Measurements from ENCODE around the gene PSAP.

Gene PSAP

DNA sequence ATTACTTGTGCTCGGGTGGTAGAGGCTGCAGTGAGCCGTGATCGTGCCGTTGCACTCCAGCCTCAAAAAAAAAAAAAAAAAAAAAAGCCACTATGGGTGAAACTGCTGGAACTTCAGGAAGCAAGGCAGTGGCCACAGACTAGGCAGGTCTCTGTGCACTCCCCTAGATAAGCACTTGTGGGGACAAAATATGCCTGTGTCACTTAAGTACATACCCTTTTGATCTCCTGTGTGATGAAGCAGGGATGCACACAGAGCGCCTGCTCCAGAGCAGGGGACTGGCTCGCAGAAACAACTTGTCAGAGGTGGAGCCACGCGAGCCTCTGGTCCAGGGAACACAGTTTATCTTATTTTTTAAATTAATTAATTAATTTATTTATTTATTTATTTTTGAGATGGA, 42.9 kb upstream of the PSAP start:
- Histone ChIP-seq H3K4ac (ENCODE audit: low read depth, low read length) (no peak overlapping the region), H2BK5ac (ENCODE audit: low read depth, low read length, poor library complexity) (no peak overlapping the region), H3K18ac (ENCODE audit: low read length) (no peak overlapping the region), H4K12ac (ENCODE audit: low read depth, low read length) (no peak overlapping the region), H3K79me1 (ENCODE audit: low read length) (no peaks in the 10 kb centered on the region), H3K27me3 (ENCODE audit: insufficient read depth, low read length) (no peaks in the 10 kb centered on the region), H3K9ac (ENCODE audit: low read length) (no peak overlapping the region), H3K27ac (ENCODE audit: low read depth, low read length) (no peak overlapping the region), H3K4me1 (ENCODE audit: control insufficient read depth in 1 of 2, insufficient read depth in 2 of 2, low read length in 2 of 2) (peaks cover 10 to 11% of the 10 kb centered on the region in 2 experiments), H3K4me3 (ENCODE audit: low read depth, low read length) (no peak overlapping the region), H3K79me2 (ENCODE audit: control insufficient read depth, insufficient read depth, low read length, poor library complexity) (no peaks in the 10 kb centered on the region), H2BK120ac (ENCODE audit: insufficient read depth, low read length, poor library complexity) (no peak overlapping the region), H3K36me3 (ENCODE audit: control insufficient read depth in 1 of 2, insufficient read depth in 2 of 2, low read length in 2 of 2) (no peaks in the 10 kb centered on the region), H3K23ac (ENCODE audit: low read length) (no peak overlapping the region), H2AK5ac (ENCODE audit: low read length) (no peak overlapping the region), H2BK12ac (ENCODE audit: low read length) (no peak overlapping the region), H2AFZ (ENCODE audit: insufficient read depth, low read length, poor library complexity) (no peak overlapping the region), H3K9me3 (ENCODE audit: insufficient read depth, low read depth, low read length) (no peaks in the 10 kb centered on the region), H3K4me2 (ENCODE audit: low read length) (no peak overlapping the region), H4K8ac (ENCODE audit: low read depth, low read length) (no peak overlapping the region), H3K14ac (ENCODE audit: low read length) (no peak overlapping the region), H4K91ac (ENCODE audit: low read depth, low read length) (no peak overlapping the region)
- DNase-seq, result no peak
- WGBS (ENCODE audit: extremely low coverage, insufficient coverage, insufficient read length), result no CpG with 5 or more reads among the region's 8 CpGs

DNA sequence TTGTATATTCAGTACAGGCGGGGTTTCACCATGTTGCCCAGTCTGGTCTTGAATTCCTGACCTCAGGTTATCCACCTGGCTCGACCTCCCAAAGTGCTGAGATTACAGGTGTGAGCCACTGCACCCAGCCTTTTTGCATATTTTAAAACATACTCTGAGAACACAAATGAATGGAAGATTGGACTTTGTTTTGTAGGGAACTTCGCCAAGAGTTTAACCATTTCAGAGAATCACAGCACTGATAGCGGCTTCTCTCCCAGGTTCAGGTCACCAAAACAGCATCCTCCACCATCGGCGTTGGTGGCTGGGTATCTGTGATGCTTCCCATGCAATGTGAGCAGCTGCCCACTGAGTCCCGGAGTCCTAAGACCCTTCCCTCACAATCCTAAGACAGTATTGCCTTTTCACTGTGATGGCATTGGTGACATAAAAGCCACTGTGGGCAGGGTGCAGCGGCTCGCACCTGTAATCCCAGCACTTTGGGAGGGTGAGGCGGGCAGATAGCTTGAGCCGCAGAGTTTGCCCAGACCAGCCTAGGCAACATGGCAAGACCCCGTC, 42.3 kb upstream of the PSAP start:
- no CpG with 5 or more reads among the region's 12 CpGs for WGBS (ENCODE audit: extremely low coverage, insufficient coverage, insufficient read length)
- Histone ChIP-seq H4K8ac (ENCODE audit: low read depth, low read length) (no peak overlapping the region), H3K27ac (ENCODE audit: low read depth, low read length) (no peak overlapping the region), H4K91ac (ENCODE audit: low read depth, low read length) (no peak overlapping the region), H4K12ac (ENCODE audit: low read depth, low read length) (no peak overlapping the region), H3K18ac (ENCODE audit: low read length) (no peak overlapping the region), H2AFZ (ENCODE audit: insufficient read depth, low read length, poor library complexity) (no peak overlapping the region), H2BK120ac (ENCODE audit: insufficient read depth, low read length, poor library complexity) (no peak overlapping the region), H3K4me3 (ENCODE audit: low read depth, low read length) (no peak overlapping the region), H3K36me3 (ENCODE audit: control insufficient read depth in 1 of 2, insufficient read depth in 2 of 2, low read length in 2 of 2) (no peaks in the 10 kb centered on the region), H3K4me1 (ENCODE audit: control insufficient read depth in 1 of 2, insufficient read depth in 2 of 2, low read length in 2 of 2) (peaks cover 10 to 15% of the 10 kb centered on the region in 2 experiments), H3K4me2 (ENCODE audit: low read length) (no peak overlapping the region), H2AK5ac (ENCODE audit: low read length) (no peak overlapping the region), H2BK12ac (ENCODE audit: low read length) (no peak overlapping the region), H3K79me2 (ENCODE audit: control insufficient read depth, insufficient read depth, low read length, poor library complexity) (no peaks in the 10 kb centered on the region), H2BK5ac (ENCODE audit: low read depth, low read length, poor library complexity) (no peak overlapping the region), H3K9ac (ENCODE audit: low read length) (no peak overlapping the region), H3K9me3 (ENCODE audit: insufficient read depth, low read depth, low read length) (no peaks in the 10 kb centered on the region), H3K14ac (ENCODE audit: low read length) (no peak overlapping the region), H3K23ac (ENCODE audit: low read length) (no peak overlapping the region), H3K27me3 (ENCODE audit: insufficient read depth, low read length) (no peaks in the 10 kb centered on the region), H3K79me1 (ENCODE audit: low read length) (no peaks in the 10 kb centered on the region), H3K4ac (ENCODE audit: low read depth, low read length) (no peak overlapping the region)
- no peak for DNase-seq

DNA sequence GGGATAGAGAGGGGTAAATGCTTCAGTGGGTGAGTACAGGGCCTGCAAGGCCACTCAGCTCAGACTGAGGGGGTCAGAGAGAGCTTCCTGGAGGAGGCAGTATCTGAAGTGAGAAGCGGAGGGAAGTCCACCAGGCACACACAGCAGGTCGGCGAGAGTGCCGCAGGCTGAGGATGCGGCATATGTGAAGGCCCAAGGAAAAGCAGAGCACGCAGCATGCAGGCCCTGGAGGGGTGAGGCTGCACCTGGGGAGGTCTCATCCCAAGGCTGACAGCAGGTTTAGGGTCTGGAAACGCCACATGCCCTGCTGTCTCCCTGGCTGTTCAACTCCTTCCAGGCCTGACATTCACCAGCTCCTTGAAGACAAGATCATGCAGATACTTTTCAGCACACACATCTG, 40.4 kb upstream of the PSAP start:
- Histone ChIP-seq H3K4me1 (ENCODE audit: control insufficient read depth in 1 of 2, insufficient read depth in 2 of 2, low read length in 2 of 2) (peaks cover 10 to 15% of the 10 kb centered on the region in 2 experiments), H2AFZ (ENCODE audit: insufficient read depth, low read length, poor library complexity) (no peak overlapping the region), H3K4me2 (ENCODE audit: low read length) (no peak overlapping the region), H3K4me3 (ENCODE audit: low read depth, low read length) (no peak overlapping the region), H3K27ac (ENCODE audit: low read depth, low read length) (no peak overlapping the region), H4K91ac (ENCODE audit: low read depth, low read length) (no peak overlapping the region), H3K79me1 (ENCODE audit: low read length) (no peaks in the 10 kb centered on the region), H3K4ac (ENCODE audit: low read depth, low read length) (no peak overlapping the region), H2BK12ac (ENCODE audit: low read length) (no peak overlapping the region), H4K12ac (ENCODE audit: low read depth, low read length) (no peak overlapping the region), H3K27me3 (ENCODE audit: insufficient read depth, low read length) (peaks cover 3% of the 10 kb centered on the region), H3K36me3 (ENCODE audit: control insufficient read depth in 1 of 2, insufficient read depth in 2 of 2, low read length in 2 of 2) (no peaks in the 10 kb centered on the region), H3K9ac (ENCODE audit: low read length) (no peak overlapping the region), H2AK5ac (ENCODE audit: low read length) (no peak overlapping the region), H2BK5ac (ENCODE audit: low read depth, low read length, poor library complexity) (no peak overlapping the region), H2BK120ac (ENCODE audit: insufficient read depth, low read length, poor library complexity) (no peak overlapping the region), H3K14ac (ENCODE audit: low read length) (no peak overlapping the region), H3K79me2 (ENCODE audit: control insufficient read depth, insufficient read depth, low read length, poor library complexity) (no peaks in the 10 kb centered on the region), H3K23ac (ENCODE audit: low read length) (no peak overlapping the region), H3K9me3 (ENCODE audit: insufficient read depth, low read depth, low read length) (no peaks in the 10 kb centered on the region), H3K18ac (ENCODE audit: low read length) (no peak overlapping the region), H4K8ac (ENCODE audit: low read depth, low read length) (no peak overlapping the region)
- WGBS (ENCODE audit: extremely low coverage, insufficient coverage, insufficient read length), result no CpG with 5 or more reads among the region's 7 CpGs
- no peak for DNase-seq

DNA sequence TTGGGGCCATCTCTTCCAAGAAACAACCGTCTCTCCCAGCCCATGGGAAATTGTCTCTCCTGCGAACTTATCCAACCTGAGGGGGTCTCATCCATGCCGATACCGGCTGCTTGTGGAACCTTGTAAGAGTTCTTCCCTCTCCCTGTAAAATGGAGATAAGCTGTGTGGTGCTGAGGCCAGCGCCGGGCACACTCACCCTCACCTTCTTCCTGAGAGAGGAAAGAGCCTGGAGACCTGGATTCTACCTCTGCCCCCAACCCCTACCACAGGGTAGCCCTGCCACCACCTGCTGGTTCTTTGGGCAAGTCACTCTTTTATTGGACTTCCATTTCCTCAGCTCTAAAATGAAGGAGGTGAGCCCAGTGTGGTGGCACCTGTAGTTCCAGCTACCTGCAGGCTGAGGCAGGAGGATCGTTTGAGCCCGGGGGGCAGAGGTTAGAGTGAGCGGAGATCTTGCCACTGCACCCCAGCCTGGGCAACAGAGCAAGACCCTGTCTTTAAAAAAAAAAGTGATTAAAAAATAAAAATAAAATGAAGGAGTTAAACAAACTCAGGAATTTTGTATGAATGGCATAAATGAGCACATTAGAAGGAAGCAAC, 38.4 kb upstream of the PSAP start:
- no peak overlapping the region for H3K23ac ChIP-seq (ENCODE audit: low read length)
- H2AFZ ChIP-seq (ENCODE audit: insufficient read depth, low read length, poor library complexity), result no peak overlapping the region
- no peaks in the 10 kb centered on the region for H3K36me3 ChIP-seq (ENCODE audit: control insufficient read depth in 1 of 2, insufficient read depth in 2 of 2, low read length in 2 of 2)
- peaks cover 10 to 15% of the 10 kb centered on the region in 2 experiments for H3K4me1 ChIP-seq (ENCODE audit: control insufficient read depth in 1 of 2, insufficient read depth in 2 of 2, low read length in 2 of 2)
- H3K27me3 ChIP-seq (ENCODE audit: insufficient read depth, low read length), result peaks cover 3% of the 10 kb centered on the region
- H2AK5ac ChIP-seq (ENCODE audit: low read length), result no peak overlapping the region
- peak overlapping the region; percentile 20 for H3K9ac ChIP-seq (ENCODE audit: low read length)
- DNase-seq, result no peak
- no CpG with 5 or more reads among the region's 9 CpGs for WGBS (ENCODE audit: extremely low coverage, insufficient coverage, insufficient read length)
- no peak overlapping the region for H2BK5ac ChIP-seq (ENCODE audit: low read depth, low read length, poor library complexity)
- no peak overlapping the region for H4K8ac ChIP-seq (ENCODE audit: low read depth, low read length)
- H2BK12ac ChIP-seq (ENCODE audit: low read length), result no peak overlapping the region
- no peak overlapping the region for H3K4me3 ChIP-seq (ENCODE audit: low read depth, low read length)
- no peak overlapping the region for H3K14ac ChIP-seq (ENCODE audit: low read length)
- peak overlapping the region; percentile 76 for H3K4me2 ChIP-seq (ENCODE audit: low read length)
- H3K9me3 ChIP-seq (ENCODE audit: insufficient read depth, low read depth, low read length), result no peaks in the 10 kb centered on the region
- H3K18ac ChIP-seq (ENCODE audit: low read length), result no peak overlapping the region
- H4K12ac ChIP-seq (ENCODE audit: low read depth, low read length), result no peak overlapping the region
- H3K27ac ChIP-seq (ENCODE audit: low read depth, low read length), result no peak overlapping the region
- no peaks in the 10 kb centered on the region for H3K79me2 ChIP-seq (ENCODE audit: control insufficient read depth, insufficient read depth, low read length, poor library complexity)
- H2BK120ac ChIP-seq (ENCODE audit: insufficient read depth, low read length, poor library complexity), result no peak overlapping the region
- H4K91ac ChIP-seq (ENCODE audit: low read depth, low read length), result no peak overlapping the region
- H3K79me1 ChIP-seq (ENCODE audit: low read length), result no peaks in the 10 kb centered on the region
- no peak overlapping the region for H3K4ac ChIP-seq (ENCODE audit: low read depth, low read length)
